IMR-90 (cell line): Measurements from ENCODE around the gene PSME4. TPM values are rescaled to one million over a fixed set of nuclear protein-coding genes. Genes with fewer than 3 reads are reported as not detected.

ENCODE experiments used
- ATAC-seq: fragments of 200-7000 bp; cut with Tn5 transposase; 2 replicates; pipeline ENCODE4 v1.9.1; 2020; ENCODE audit warnings: low read depth, mild to moderate bottlenecking, moderate library complexity
- BruUV-seq: library from RNA; stranded (reverse); fragments of 400-500 nt; replicated peaks from 2 replicates; lab custom pipeline; 2021; lab: Mats Ljungman, UMichigan
- CTCF ChIA-PET: fragments of 300-600 bp; formaldehyde crosslinking; extraction: SDS; loops from one replicate; lab custom pipeline; 2021; ENCODE audit warnings: antibody characterized with exemption; lab: Yijun Ruan, JAX
- POLR2A ChIA-PET: fragments of 300-600 bp; sonication (Branson Sonifier 250); formaldehyde crosslinking; loops from one replicate; lab custom pipeline; 2022; ENCODE audit warnings: antibody characterized with exemption; ENCODE audit not compliant: unreplicated experiment; lab: Charles Lee
- DNase-seq: peaks from one replicate; pipeline ENCODE4 v3.0.0; 2013
- H2AFZ ChIP-seq: replicated peaks from 2 replicates; pipeline ENCODE3; 2013; ENCODE audit warnings: low read length, mild to moderate bottlenecking; ENCODE audit not compliant: poor library complexity
- H2AK5ac ChIP-seq: 2 replicates; pipeline ENCODE4 v1.6.1; 2013; ENCODE audit warnings: low read depth, low read length, inconsistent platforms
- H2AK9ac ChIP-seq: replicated peaks from 2 replicates; pipeline ENCODE3; 2013; ENCODE audit warnings: mild to moderate bottlenecking, low read depth, low read length, moderate library complexity; ENCODE audit not compliant: poor library complexity
- H2BK120ac ChIP-seq: 2 replicates; pipeline ENCODE4 v1.6.1; 2013; ENCODE audit warnings: low read depth, low read length, inconsistent platforms
- H2BK15ac ChIP-seq: 3 replicates; pipeline ENCODE4 v1.6.1; 2013; ENCODE audit warnings: low read depth, low read length, inconsistent platforms
- H2BK20ac ChIP-seq: 2 replicates; pipeline ENCODE4 v1.6.1; 2013; ENCODE audit warnings: low read depth, mild to moderate bottlenecking, inconsistent platforms, low read length, moderate library complexity
- H2BK5ac ChIP-seq: 2 replicates; pipeline ENCODE4 v1.6.1; 2013; ENCODE audit warnings: mild to moderate bottlenecking, low read depth, low read length, inconsistent platforms; ENCODE audit not compliant: poor library complexity, severe bottlenecking
- H3K14ac ChIP-seq: replicated peaks from 2 replicates; pipeline ENCODE4 v1.6.1; 2013; ENCODE audit warnings: low read depth, low read length, inconsistent platforms
- H3K18ac ChIP-seq: 2 replicates; pipeline ENCODE4 v1.6.1; 2013; ENCODE audit warnings: low read depth, low read length, control low read depth
- H3K23ac ChIP-seq: 2 replicates; pipeline ENCODE4 v1.6.1; 2013; ENCODE audit warnings: low read depth, low read length, inconsistent platforms
- H3K27ac ChIP-seq: 2 replicates; pipeline ENCODE4 v1.5.1; 2013; ENCODE audit warnings: mild to moderate bottlenecking, control low read depth, low read length; ENCODE audit not compliant: insufficient read depth
- H3K27me3 ChIP-seq: 2 replicates; pipeline ENCODE4 v1.6.1; 2013; ENCODE audit warnings: low read length; ENCODE audit not compliant: control insufficient read depth, insufficient read depth
- H3K36me3 ChIP-seq: 2 replicates; pipeline ENCODE4 v1.6.1; 2013; ENCODE audit warnings: low read length, mixed read lengths; ENCODE audit not compliant: control insufficient read depth, insufficient read depth
- H3K4ac ChIP-seq: 2 replicates; pipeline ENCODE4 v1.6.1; 2013; ENCODE audit warnings: low read depth, low read length, inconsistent platforms
- H3K4me1 ChIP-seq: 2 replicates; pipeline ENCODE4 v1.6.1; 2013; ENCODE audit warnings: low read length, mixed read lengths; ENCODE audit not compliant: control insufficient read depth, insufficient read depth
- H3K4me2 ChIP-seq: 2 replicates; pipeline ENCODE4 v1.6.1; 2013; ENCODE audit warnings: low read depth, mild to moderate bottlenecking, control low read depth, low read length, moderate library complexity
- H3K4me3 ChIP-seq: 2 replicates; pipeline ENCODE4 v1.5.1; 2013; ENCODE audit warnings: low read depth, mild to moderate bottlenecking, control low read depth, low read length, moderate library complexity; ENCODE audit not compliant: insufficient read depth
- H3K56ac ChIP-seq: 2 replicates; pipeline ENCODE4 v1.6.1; 2013; ENCODE audit warnings: low read length, inconsistent platforms; ENCODE audit not compliant: insufficient read depth; ENCODE audit errors: extremely low read depth
- H3K79me1 ChIP-seq, 2 experiments: 2 replicates each; pipeline ENCODE4 v1.6.1; 2013; ENCODE audit warnings: low read length in 2 of 2, inconsistent platforms in 1 of 2, low read depth in 1 of 2
- H3K9ac ChIP-seq: 2 replicates; pipeline ENCODE4 v1.6.1; 2013; ENCODE audit warnings: low read depth, low read length, control low read depth
- H3K9me1 ChIP-seq: 2 replicates; pipeline ENCODE4 v1.6.1; 2013; ENCODE audit warnings: low read length, inconsistent platforms; ENCODE audit not compliant: insufficient read depth
- H3K9me3 ChIP-seq: 2 replicates; pipeline ENCODE4 v1.6.1; 2013; ENCODE audit warnings: low read length; ENCODE audit not compliant: control insufficient read depth, insufficient read depth
- H4K20me1 ChIP-seq: 2 replicates; pipeline ENCODE4 v1.6.1; 2013; ENCODE audit warnings: low read length, inconsistent platforms; ENCODE audit not compliant: insufficient read depth
- H4K5ac ChIP-seq: 2 replicates; pipeline ENCODE4 v1.6.1; 2013; ENCODE audit warnings: mild to moderate bottlenecking, low read depth, low read length, control low read depth
- H4K8ac ChIP-seq, 2 experiments: 2 replicates each; pipeline ENCODE4 v1.6.1; 2013; ENCODE audit warnings: low read depth in 2 of 2, low read length in 2 of 2, control low read depth in 1 of 2, inconsistent platforms in 1 of 2
- H4K91ac ChIP-seq: 2 replicates; pipeline ENCODE4 v1.6.1; 2013; ENCODE audit warnings: low read depth, low read length, inconsistent platforms; ENCODE audit not compliant: insufficient read depth
- BHLHE40 ChIP-seq: fragments of 150-350 bp; IDR thresholded peaks from 2 replicates; pipeline ENCODE4 v1.6.1; 2016; ENCODE audit warnings: mild to moderate bottlenecking, low read depth, low read length
- MXI1 ChIP-seq: IDR thresholded peaks from 2 replicates; pipeline ENCODE4 v1.6.1; 2012; ENCODE audit warnings: low read depth, mild to moderate bottlenecking, low read length, moderate library complexity, borderline replicate concordance
- POLR2A ChIP-seq: IDR thresholded peaks from 2 replicates; pipeline ENCODE4 v1.6.1; 2012; ENCODE audit warnings: mild to moderate bottlenecking, low read depth, low read length
- RFX5 ChIP-seq: IDR thresholded peaks from 2 replicates; pipeline ENCODE4 v1.8.0; 2012; ENCODE audit warnings: low read depth, mild to moderate bottlenecking, low read length, moderate library complexity
- SMC3 ChIP-seq: fragments of 150-350 bp; IDR thresholded peaks from 2 replicates; pipeline ENCODE4 v1.6.1; 2016; ENCODE audit warnings: low read depth, mild to moderate bottlenecking, antibody characterized with exemption, low read length, moderate library complexity
- WGBS, 2 experiments: methylation state at CpG; one replicate each; pipeline versions ENCODE4 v1.1.5 to v1.1.7; 2013; ENCODE audit warnings: missing lambda C conversion rate in 2 of 2; ENCODE audit not compliant: insufficient read length in 1 of 2; ENCODE audit errors: extremely low coverage in 2 of 2; 5-methylcytosine and 5-hydroxymethylcytosine counted together
- dilution Hi-C: fragments of 300-500 bp; cut with HindIII; formaldehyde crosslinking; loops from one replicate; pipeline ENCODE4 v1.14.3; 2018; ENCODE audit warnings: low sequenced_read_pairs; ENCODE audit not compliant: unreplicated experiment
- in situ Hi-C: fragments of 300-500 bp; cut with MboI; formaldehyde crosslinking; loops from 3 replicates; pipeline ENCODE4 v1.14.3; 2019; ENCODE audit warnings: low sequenced_read_pairs, inconsistent platforms, mixed read lengths
- intact Hi-C: fragments of 100-400 bp; cut with micrococcal nuclease; formaldehyde crosslinking; loops from 2 replicates; pipeline ENCODE4 v1.10.0; 2022
- polyA plus RNA-seq, 3 experiments: library from polyadenylated mRNA; depleted of rRNA; stranded (reverse); fragments of >200 nt; gene quantifications; 2 replicates each; pipeline ENCODE4 v1.2.3, GENCODE V29; 2012; ENCODE audit warnings: low replicate concordance in 1 of 3
- total RNA-seq: library from RNA; depleted of rRNA; stranded (reverse); fragments of >200 nt; gene quantifications from 2 replicates; pipeline ENCODE4 v1.2.3, GENCODE V29; 2012
- TF ChIP-seq, protein P1 (sequence below): conservative IDR thresholded peaks from 2 replicates; pipeline ENCODE4 v1.5.1; 2012; ENCODE audit warnings: mild to moderate bottlenecking, low read depth, low read length, improper control_type of control experiment
- TF ChIP-seq, protein P2 (sequence below): fragments of 150-350 bp; IDR thresholded peaks from 2 replicates; pipeline ENCODE4 v1.6.1; 2016; ENCODE audit warnings: low read depth, mild to moderate bottlenecking, low read length, moderate library complexity, borderline replicate concordance

Gene PSME4
- total and polyA plus RNA-seq, 2 of the 4 experiments (the other 2 are of a cell fraction): 28.2 to 61.3 TPM

DNA sequence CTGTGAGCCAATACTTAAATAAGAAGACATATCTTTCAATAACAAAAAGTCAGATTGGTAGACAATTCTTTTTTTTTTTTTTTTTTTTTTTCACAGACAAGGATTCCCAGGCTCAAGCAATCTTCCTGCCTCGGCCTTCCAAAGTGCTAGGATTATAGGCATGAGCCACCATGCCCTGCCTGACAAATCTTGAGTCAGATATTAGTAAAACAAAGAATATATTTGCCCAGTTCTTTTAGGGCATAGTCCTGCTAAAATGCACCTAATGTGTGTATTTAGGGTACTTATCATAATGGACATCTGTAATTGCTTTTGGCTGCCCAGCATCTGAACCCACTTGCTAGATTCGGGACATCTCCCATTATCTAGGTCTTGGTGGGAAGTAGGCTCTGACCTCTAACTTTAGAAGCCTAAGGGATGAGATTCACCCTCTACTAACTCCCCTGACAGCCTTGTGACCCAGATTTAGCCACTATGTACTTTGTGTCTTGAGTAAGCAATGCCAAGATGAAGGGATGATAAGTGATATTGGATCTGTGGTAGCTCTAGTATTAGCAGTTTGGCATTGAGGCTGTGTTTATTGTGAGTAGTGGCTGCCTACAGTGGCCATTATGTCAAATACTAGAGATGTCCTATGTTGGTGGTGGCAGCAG, 18.5 kb upstream of the PSME4 start:
- Histone ChIP-seq H4K5ac (no peak overlapping the region), H2BK5ac (no peak overlapping the region), H3K56ac (no peak overlapping the region), H3K9me1 (peaks cover 5% of the 10 kb centered on the region; the same call in 1 of the 2 replicates), H3K9ac (no peak overlapping the region), H3K18ac (no peak overlapping the region), H3K27ac (no peak overlapping the region), H2AK5ac (no peak overlapping the region), H3K9me3 (no peaks in the 10 kb centered on the region), H2AK9ac (no peak overlapping the region), H3K14ac (no peak overlapping the region), H2BK20ac (no peak overlapping the region), H3K4me3 (no peak overlapping the region), H4K8ac (no peak overlapping the region), H3K79me1 (peaks cover 3 to 10% of the 10 kb centered on the region in 2 experiments; a peak in 3 of 4 replicates), H3K4ac (no peak overlapping the region), H4K20me1 (no peaks in the 10 kb centered on the region), H3K36me3 (no peaks in the 10 kb centered on the region), H3K4me2 (no peak overlapping the region), H3K23ac (no peak overlapping the region), H4K91ac (no peak overlapping the region), H2BK15ac (no peak overlapping the region), H3K4me1 (0 out of 2 replicates have a peak, but pooled peaks cover 2% of the 10 kb centered on the region), H3K27me3 (no peaks in the 10 kb centered on the region), H2AFZ (no peak overlapping the region), H2BK120ac (no peak overlapping the region)
- no CpG with 5 or more reads among the region's 2 CpGs for WGBS, 2 experiments
- ATAC-seq (no peak), DNase-seq (no peak)
- in situ Hi-C loops (no loop called here), dilution Hi-C loops (no loop called here), intact Hi-C loops (loop anchor here (5.0 kb wide), 1 partner anchor 88 kb away; no protein-coding TSS in a partner anchor)
- BruUV-seq: no TSS peak
- POLR2A ChIA-PET: no interaction called here
- TF ChIP-seq BHLHE40 (no peak), RFX5 (no peak), POLR2A (no peak), MXI1 (no peak), SMC3 (no peak)
- TF ChIP-seq, protein P1, sequence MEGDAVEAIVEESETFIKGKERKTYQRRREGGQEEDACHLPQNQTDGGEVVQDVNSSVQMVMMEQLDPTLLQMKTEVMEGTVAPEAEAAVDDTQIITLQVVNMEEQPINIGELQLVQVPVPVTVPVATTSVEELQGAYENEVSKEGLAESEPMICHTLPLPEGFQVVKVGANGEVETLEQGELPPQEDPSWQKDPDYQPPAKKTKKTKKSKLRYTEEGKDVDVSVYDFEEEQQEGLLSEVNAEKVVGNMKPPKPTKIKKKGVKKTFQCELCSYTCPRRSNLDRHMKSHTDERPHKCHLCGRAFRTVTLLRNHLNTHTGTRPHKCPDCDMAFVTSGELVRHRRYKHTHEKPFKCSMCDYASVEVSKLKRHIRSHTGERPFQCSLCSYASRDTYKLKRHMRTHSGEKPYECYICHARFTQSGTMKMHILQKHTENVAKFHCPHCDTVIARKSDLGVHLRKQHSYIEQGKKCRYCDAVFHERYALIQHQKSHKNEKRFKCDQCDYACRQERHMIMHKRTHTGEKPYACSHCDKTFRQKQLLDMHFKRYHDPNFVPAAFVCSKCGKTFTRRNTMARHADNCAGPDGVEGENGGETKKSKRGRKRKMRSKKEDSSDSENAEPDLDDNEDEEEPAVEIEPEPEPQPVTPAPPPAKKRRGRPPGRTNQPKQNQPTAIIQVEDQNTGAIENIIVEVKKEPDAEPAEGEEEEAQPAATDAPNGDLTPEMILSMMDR: no peak
- TF ChIP-seq, protein P2, sequence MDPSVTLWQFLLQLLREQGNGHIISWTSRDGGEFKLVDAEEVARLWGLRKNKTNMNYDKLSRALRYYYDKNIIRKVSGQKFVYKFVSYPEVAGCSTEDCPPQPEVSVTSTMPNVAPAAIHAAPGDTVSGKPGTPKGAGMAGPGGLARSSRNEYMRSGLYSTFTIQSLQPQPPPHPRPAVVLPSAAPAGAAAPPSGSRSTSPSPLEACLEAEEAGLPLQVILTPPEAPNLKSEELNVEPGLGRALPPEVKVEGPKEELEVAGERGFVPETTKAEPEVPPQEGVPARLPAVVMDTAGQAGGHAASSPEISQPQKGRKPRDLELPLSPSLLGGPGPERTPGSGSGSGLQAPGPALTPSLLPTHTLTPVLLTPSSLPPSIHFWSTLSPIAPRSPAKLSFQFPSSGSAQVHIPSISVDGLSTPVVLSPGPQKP: no peak
- CTCF ChIA-PET: no interaction called here
